RWPE1 (cell line): ENCODE results near the gene RCL1.
"Not testable (repeated sequence)": the region's sequence is repeated elsewhere in the genome, so short reads cannot be mapped to it uniquely, and the experiment has no call there.

ENCODE experiments used
- CTCF ChIA-PET: fragments of 350-600 bp; sonication (Branson Sonifier 250); formaldehyde crosslinking; extraction: SDS; loops from one replicate; lab custom pipeline; 2021; lab: Yijun Ruan, JAX
- POLR2A ChIA-PET: fragments of 400-600 bp; formaldehyde crosslinking; extraction: SDS; loops from one replicate; lab custom pipeline; 2020; ENCODE audit warnings: antibody characterized with exemption; ENCODE audit not compliant: low non-redundant PET; lab: Yijun Ruan, JAX
- DNase-seq: peaks from one replicate; pipeline ENCODE4 v3.0.0; 2012; ENCODE audit warnings: low spot score
- H3K27ac ChIP-seq: fragments of 450-650 bp; 2 replicates; pipeline ENCODE4 v1.5.1; 2017
- TF ChIP-seq, protein P1 (sequence below): fragments of 450-650 bp; conservative IDR thresholded peaks from 2 replicates; pipeline ENCODE4 v1.5.1; 2017; ENCODE audit warnings: low read depth, mild to moderate bottlenecking

Gene RCL1

DNA sequence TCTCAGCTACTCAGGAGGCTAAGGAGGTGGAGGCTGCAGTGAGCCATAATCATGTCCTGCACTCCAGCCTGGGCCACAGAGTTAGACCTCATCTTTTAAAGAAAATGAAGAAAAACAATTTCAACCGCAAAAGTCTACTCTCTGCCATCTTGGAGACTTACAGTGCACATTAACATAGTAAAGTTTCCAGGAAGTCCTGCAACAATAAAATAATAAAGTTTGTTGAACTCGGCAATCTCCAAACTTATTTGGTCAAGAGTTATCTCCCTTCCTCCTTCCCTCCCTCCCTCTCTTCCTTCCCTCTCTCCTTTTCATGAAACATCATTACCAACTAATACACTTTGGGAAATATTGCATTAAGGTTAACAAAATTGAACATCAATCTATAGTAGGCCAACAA, 98.2 kb downstream of the RCL1 start:
- POLR2A ChIA-PET, result no interaction called here
- no peak for DNase-seq
- CTCF ChIA-PET, result no interaction called here
- TF ChIP-seq, protein P1, sequence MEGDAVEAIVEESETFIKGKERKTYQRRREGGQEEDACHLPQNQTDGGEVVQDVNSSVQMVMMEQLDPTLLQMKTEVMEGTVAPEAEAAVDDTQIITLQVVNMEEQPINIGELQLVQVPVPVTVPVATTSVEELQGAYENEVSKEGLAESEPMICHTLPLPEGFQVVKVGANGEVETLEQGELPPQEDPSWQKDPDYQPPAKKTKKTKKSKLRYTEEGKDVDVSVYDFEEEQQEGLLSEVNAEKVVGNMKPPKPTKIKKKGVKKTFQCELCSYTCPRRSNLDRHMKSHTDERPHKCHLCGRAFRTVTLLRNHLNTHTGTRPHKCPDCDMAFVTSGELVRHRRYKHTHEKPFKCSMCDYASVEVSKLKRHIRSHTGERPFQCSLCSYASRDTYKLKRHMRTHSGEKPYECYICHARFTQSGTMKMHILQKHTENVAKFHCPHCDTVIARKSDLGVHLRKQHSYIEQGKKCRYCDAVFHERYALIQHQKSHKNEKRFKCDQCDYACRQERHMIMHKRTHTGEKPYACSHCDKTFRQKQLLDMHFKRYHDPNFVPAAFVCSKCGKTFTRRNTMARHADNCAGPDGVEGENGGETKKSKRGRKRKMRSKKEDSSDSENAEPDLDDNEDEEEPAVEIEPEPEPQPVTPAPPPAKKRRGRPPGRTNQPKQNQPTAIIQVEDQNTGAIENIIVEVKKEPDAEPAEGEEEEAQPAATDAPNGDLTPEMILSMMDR, result no peak
- no peak overlapping the region for H3K27ac ChIP-seq

DNA sequence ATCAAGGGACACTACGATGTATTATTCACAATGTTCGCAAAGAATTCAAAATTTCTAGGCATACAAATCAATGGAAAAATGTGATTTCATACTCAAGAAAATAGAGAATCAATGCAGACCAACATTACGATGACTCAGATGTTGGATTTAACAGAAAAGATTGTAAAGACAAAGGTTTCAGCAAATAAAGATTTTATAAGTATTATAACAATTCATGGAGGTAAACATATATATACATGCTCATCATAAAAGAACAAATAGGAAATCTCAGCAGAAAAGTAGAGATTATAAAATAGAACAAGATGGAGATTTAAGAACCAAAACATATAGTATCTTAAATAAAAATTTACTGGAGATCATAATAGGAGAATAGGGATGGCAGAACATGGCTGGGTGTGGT, 98.9 kb downstream of the RCL1 start:
- H3K27ac ChIP-seq, result no peak overlapping the region
- POLR2A ChIA-PET, result no interaction called here
- DNase-seq, result no peak
- CTCF ChIA-PET, result no interaction called here
- TF ChIP-seq, protein P1, result no peak

DNA sequence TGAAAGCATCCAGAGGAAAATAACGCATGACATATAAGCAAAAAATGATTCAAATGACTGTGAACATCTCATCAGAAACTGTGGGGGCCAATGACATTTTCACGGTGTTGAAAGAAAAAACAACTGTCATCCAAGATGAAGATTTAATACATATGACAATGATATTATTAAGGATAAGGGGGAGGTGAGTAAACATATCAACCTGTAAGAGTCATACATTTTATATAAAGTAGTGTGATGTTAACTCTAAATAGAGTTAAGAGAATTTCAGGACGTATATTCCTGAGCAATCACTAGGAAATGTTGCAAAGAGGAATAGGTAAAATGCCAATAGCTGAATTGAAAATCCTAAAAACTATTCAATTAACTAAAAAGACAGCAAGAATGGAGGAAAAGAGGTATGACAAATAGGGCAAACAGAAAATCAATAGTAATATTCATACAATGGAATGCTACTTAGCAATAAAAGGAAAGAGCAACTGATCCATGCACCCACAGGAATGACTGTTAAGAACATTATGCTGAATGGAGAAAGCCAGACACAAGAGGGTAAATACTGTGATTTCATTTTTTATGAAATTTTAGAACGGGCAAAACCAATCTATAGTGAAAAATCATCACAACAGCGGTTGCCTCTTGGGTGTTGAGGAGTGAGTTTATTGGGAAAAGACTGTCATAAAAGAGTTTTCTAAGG, 99.9 kb downstream of the RCL1 start:
- no peak for DNase-seq
- POLR2A ChIA-PET, result no interaction called here
- CTCF ChIA-PET, result interaction anchor here (0.5 kb wide), 1 partner anchor 94 kb away, joined by 4 read pairs; no protein-coding TSS in a partner anchor
- TF ChIP-seq, protein P1, result no peak
- H3K27ac ChIP-seq, result no peak overlapping the region

DNA sequence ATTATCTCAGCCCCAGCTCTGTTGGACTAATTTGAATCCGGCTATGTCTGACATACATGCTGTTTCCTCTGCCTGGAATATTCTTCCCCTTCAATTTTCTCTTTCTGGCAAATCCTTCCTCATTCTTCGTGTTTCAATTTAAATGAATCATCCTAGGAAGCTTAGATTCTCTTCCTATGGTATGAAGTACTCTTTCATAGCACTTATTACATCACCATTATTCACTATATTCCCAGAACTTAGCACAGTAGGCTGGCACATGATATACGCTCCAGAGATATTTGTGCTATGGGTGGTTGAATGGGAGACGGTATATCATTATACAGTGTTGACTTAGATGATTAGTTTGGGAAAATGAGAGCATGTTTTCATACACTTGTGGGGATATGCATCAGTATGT, 101.3 kb downstream of the RCL1 start:
- ChIA-PET CTCF (interaction anchor here (0.6 kb wide), 1 partner anchor 10 kb away, joined by 3 read pairs; no protein-coding TSS in a partner anchor), POLR2A (no interaction called here)
- no peak overlapping the region for H3K27ac ChIP-seq
- peak; percentile 0 for DNase-seq
- TF ChIP-seq, protein P1, result no peak

DNA sequence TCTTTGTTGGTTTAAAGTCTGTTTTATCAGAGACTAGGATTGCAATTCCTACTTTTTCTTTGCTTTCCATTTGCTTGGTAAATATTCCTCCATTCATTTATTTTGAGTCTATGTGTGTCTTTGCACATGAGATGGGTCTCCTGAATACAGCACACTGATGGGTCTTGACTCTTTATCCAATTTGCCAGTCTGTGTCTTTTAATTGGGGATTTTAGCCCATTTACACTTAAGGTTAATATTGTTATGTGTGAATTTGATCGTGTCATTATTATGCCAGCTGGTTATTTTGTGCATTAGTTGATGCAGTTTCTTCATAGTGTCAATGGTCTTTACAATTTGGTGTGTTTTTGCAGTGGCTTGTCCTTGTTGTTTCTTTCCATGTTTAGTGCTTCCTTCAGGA, 107.1 kb downstream of the RCL1 start:
- H3K27ac ChIP-seq, POLR2A ChIA-PET: not testable (repeated sequence)

DNA sequence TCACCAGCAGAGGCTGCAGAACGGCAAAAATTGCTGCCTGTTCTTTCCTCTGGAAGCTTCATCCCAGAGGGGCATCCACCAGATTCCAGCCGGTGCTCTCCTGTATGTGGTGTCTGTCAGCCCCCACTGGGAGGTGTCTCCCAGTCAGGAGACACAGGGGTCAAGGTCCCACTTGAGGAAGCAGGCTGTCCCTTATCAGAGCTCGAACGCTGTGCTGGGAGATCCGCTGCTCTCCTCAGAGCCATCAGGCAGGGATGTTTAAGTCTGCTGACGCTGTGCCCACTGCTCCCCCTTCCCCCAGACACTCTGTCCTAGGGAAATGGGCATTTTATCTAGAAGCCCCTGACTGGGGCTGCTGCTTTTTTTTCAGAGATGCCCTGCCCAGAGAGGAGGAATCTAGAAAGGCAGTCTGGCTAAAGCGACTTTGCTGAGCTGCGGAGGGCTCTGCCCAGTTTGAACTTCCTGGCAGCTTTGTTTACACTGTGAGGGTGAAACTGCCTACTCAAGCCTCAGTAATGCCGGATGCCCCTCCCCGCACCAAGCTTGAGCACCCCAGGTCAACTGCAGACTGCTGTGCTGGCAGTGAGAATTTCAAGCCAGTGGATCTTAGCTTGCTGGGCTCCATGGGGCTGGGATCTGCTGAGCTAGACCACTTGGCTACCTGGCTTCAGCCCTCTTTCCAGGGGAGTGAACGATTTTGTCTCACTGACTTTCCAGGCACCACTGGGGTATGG, 108.8 kb downstream of the RCL1 start:
- POLR2A ChIA-PET, CTCF ChIA-PET, DNase-seq: not testable (repeated sequence)
- H3K27ac ChIP-seq, result peak overlapping the region; percentile 58

More for the DNA sequence above, 107.1 kb downstream of the RCL1 start:
- DNase-seq, CTCF ChIA-PET: not testable (repeated sequence)

DNA sequence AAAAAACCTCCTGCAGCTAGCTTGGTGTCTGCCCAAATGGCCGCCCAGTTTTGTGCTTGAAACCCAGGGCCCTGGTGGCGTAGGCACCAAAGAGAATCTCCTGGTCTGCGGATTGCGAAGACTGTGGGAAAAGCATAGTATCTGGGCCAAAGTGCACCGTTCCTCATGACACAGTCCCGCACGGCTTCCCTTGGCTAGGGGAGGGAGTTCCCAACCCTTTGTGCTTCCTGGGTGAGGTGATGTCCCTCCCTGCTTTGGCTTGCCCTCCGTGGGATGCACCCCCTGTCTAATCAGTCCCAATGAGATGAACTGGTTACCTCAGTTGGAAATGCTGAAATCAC, 109.4 kb downstream of the RCL1 start:
- ChIA-PET CTCF (no interaction called here), POLR2A (no interaction called here)
- TF ChIP-seq, protein P1, result no peak
- DNase-seq, result no peak
- H3K27ac ChIP-seq, result peak overlapping the region; percentile 58
